GM10266 (cell line): ENCODE measurements around the gene IL1RL1.

Experiments
- DNase-seq: peaks from one replicate; pipeline ENCODE4 v3.0.0; 2012; ENCODE audit errors: extremely low spot score
- TF ChIP-seq, protein P1 (sequence below): IDR thresholded peaks from 2 replicates; pipeline ENCODE4 v1.5.1; 2012; ENCODE audit warnings: mild to moderate bottlenecking, low read depth; ENCODE audit not compliant: control insufficient read depth, insufficient read depth; ENCODE audit errors: missing control alignments

IL1RL1 gene

DNA sequence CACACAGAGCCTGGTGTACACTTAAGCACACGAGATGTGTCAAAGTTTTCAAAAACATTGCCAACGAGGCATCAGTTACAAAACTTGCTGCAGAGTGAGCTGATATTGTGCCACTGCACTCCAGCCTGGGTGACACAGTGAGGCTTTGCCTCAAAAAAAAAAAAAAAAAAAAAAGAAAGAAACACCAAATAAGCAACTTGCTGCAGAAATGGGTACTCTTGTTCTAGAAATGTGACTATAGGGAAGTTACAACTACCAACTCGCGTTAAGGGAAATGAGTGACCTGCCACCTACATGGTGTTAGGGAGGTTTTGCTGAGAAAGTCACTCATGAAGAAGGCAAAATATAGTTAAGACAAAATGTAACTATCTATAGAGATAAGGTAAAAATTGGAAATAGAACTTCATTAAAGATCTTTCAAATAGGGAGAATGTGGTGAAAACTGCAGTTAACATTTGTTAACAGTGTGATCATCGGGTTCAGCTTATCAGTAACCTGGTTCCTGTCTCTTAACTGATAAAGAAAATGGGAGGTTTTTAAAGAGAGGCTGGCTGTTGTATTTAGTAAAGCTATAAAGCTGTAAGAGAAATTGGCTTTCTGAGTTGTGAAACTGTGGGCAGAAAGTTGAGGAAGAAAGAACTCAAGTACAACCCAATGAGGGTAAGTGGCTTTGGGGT is at the start of gene IL1RL1:
Gene IL1RL1, plus strand, starts transcription at position 600 of the 677 bp plus-strand sequence. CDS start 26,702 bp downstream, outside the sequence.
- DNase-seq = no peak
- TF ChIP-seq, protein P1, sequence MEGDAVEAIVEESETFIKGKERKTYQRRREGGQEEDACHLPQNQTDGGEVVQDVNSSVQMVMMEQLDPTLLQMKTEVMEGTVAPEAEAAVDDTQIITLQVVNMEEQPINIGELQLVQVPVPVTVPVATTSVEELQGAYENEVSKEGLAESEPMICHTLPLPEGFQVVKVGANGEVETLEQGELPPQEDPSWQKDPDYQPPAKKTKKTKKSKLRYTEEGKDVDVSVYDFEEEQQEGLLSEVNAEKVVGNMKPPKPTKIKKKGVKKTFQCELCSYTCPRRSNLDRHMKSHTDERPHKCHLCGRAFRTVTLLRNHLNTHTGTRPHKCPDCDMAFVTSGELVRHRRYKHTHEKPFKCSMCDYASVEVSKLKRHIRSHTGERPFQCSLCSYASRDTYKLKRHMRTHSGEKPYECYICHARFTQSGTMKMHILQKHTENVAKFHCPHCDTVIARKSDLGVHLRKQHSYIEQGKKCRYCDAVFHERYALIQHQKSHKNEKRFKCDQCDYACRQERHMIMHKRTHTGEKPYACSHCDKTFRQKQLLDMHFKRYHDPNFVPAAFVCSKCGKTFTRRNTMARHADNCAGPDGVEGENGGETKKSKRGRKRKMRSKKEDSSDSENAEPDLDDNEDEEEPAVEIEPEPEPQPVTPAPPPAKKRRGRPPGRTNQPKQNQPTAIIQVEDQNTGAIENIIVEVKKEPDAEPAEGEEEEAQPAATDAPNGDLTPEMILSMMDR = no peak

DNA sequence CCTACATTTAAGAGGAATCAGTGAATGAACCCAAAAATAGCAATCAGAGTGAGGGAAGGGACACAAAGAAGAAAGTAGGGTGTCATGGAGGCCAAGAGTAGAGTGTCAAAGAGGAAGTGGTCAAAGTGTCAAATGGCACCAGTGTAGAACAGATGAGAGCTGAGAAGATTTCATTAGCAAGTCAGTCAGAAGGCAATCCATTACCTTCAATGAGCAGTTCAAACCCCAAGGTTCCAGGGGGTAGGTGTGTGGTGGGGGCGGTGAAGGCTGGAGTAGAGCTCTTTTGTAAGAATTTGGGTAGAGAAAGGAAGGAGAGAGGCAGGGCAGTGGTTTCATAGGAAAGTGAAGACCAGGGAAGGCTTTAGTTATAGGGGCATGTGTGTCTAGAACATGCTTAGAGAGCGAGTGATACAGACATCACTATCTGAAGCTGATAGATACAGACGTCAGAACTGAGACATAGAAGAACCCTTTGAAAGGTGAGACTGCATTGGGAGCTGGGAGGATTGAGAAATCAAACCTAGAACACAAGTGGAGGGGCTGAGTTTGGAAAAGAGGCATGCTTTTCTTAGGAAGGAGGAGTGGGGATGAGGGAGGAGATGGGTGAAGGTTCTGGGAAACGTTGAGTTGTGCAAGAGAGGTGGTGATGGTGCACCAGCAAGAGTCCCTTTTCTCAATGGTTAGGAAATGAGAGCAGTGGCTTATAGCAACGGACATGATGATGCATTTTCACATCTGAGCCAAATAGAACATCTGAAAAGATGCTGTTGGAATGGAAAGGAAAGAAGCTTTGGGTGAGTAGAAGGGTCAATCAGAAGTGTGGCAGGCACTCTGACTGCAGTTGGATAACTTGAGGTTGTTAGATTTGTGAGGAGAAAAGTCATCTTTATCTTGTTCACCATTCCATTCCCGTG is 48.9 kb upstream of the IL1RL1 start:
- TF ChIP-seq, protein P1 = no peak
- no peak for DNase-seq

DNA sequence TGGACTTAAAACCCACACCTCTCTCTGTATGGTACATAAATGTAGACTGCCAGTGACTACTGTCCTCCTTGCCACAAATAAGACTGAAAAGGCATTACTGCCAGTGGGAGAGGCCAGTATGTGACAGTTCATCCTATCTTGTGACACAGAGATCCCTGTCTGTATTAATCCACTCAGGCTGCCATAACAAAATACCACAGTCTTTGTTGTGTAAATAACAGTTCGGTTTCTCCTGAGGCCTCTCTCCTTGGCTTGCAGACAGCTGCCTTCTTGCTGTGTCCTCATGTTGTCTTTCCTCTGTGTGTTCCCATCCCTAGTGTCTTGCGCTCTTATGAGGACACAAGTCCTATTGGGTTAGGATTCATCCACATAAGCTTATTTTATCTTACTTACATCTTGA is 46.4 kb upstream of the IL1RL1 start:
- TF ChIP-seq, protein P1 = no peak
- no peak for DNase-seq

DNA sequence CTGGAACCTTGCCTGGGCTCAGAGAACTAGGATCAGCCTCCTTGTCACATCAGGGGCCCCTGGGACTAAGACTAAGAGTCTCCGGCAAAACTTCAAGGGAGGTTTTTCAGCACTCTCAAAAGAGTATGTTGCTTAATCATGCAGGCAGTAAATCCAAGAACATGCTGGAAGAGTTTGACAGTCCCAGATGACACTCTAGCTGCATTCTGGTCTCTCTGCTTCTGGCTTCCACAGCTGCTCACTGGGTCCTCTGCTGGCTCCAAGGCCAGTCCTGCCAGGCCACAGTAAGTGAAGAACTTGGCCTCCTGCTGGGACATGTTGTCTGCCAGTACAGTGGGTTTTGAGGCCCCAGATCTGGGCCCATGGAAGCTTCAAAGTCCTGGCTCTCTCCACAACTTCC is 45.2 kb upstream of the IL1RL1 start:
- DNase-seq = no peak
- TF ChIP-seq, protein P1 = no peak

DNA sequence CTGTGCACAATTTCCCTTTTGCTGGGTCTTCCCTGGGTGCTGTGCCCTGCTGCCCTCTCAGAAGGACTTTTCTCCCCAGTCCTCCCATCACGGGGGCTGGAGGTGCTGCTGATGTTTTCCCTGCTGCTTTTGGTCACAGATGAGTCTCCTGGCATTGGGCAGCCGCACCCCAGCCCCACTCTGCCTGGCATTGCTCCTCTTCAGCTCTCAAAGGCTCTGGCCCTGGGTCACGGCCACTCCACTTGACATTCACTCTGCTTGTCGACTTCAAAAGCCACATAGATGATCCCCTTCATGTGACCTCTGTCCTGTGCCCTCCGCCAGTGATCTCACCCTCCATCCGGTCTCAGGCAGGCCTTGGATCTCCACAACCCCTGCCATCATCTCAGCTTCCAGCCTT is 43.6 kb upstream of the IL1RL1 start:
- DNase-seq = no peak
- TF ChIP-seq, protein P1 = no peak

DNA sequence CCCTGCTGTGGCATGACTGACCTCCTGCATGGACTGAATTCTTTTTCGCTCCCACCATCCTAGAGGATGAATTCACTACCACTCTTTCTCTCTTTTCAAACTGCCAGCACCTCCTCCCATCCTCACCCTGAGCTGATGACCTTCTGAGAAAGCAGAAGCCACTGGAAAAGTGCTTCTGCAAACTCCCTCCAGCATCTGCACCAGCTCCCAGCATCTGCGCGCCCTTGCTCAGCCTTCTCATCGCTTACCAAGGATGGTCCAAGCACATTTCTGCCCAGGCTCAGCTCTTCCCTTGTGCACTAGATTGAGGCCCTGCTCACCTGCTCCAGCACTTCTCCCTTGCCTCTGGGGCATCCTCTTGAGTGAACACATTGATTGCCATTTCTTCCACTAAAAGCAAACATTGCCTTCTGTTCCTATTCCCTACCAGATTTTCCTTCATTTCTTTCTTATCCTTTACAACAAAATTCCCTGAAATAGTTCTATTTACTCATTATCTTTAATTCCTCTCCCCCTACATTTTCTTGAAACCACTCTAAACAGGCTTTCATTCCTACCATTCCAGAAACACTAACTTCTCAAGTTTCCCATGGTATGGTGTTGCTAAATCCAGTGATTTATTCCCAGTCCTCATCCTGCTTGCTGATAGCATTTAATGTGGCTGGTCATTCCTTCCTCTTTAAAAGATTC is 42.7 kb upstream of the IL1RL1 start:
- no peak for DNase-seq
- TF ChIP-seq, protein P1 = no peak

DNA sequence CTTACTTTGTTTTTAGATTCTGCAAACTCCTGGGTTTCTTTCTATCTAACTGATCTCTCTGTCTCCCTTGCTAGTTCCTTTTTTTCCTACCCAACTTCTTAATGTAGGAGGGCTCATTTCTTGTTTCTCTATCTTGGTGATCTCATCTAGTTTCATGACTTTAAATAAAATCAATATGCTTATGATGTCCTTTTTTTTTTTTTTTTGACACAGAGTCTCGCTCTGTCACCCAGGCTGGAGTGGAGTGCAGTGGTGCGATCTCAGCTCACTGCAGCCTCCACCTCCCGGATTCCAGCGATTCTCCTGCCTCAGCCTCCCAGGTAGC is 42.2 kb upstream of the IL1RL1 start:
- DNase-seq = no peak
- TF ChIP-seq, protein P1 = no peak
